Measurements from ENCODE around the gene ABI3BP.

DNA sequence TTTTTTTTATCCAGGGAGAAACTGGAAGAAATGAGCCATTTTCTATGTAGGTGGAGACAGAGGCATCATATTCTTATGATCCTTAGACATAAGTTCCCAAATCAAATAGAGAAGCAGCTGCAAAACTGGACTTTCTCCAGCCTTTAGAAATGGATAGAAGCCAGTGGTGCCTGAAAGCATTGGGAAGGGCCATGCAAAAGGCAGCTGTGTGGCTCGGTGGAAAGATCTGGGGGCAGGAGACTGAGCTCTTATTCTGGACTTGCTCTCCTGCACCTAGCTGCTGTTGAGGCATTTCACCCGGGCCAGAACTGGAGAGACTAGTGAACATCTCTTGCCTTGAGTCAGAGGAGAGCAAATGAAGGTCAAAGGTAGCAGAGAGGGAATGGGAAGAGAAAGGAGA lies 210.9 kb downstream of the ABI3BP start:
- TF ChIP-seq, protein P1, sequence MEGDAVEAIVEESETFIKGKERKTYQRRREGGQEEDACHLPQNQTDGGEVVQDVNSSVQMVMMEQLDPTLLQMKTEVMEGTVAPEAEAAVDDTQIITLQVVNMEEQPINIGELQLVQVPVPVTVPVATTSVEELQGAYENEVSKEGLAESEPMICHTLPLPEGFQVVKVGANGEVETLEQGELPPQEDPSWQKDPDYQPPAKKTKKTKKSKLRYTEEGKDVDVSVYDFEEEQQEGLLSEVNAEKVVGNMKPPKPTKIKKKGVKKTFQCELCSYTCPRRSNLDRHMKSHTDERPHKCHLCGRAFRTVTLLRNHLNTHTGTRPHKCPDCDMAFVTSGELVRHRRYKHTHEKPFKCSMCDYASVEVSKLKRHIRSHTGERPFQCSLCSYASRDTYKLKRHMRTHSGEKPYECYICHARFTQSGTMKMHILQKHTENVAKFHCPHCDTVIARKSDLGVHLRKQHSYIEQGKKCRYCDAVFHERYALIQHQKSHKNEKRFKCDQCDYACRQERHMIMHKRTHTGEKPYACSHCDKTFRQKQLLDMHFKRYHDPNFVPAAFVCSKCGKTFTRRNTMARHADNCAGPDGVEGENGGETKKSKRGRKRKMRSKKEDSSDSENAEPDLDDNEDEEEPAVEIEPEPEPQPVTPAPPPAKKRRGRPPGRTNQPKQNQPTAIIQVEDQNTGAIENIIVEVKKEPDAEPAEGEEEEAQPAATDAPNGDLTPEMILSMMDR (IDR thresholded peaks at IDR 0.05; ENCODE audit: insufficient read depth, low read length, poor library complexity, severe bottlenecking), result no peak
- no peak for TF ChIP-seq EZH2phosphoT487 (conservative IDR thresholded peaks at IDR 0.05; ENCODE audit: low read length)

Measured in SU-DHL-6 (cell line).